GM23338 (cell line): ENCODE measurements around the gene B3GNT4.

Source experiments
- CTCF ChIP-seq, 2 experiments: fragments of 200-600 bp in 1 of 2; sonication (generic) in 1 of 2; conservative IDR thresholded peaks; 2 replicates each; pipeline versions ENCODE4 v1.5.1 to v1.6.1; 2016 to 2017; ENCODE audit warnings: antibody characterized with exemption in 2 of 2, low read depth in 2 of 2, mild to moderate bottlenecking in 2 of 2, moderate library complexity in 1 of 2
- EZH2 ChIP-seq: fragments of 200-600 bp; sonication (generic); IDR thresholded peaks from one replicate; pipeline ENCODE4 v1.8.0; 2017; ENCODE audit warnings: antibody characterized with exemption, mild to moderate bottlenecking, low read depth; ENCODE audit not compliant: unreplicated experiment
- ZNF114 ChIP-seq: fragments of 250-450 bp; sonication (Bioruptor Pico); IDR thresholded peaks from 2 replicates; pipeline ENCODE4 v1.5.0; 2020; ENCODE audit warnings: mild to moderate bottlenecking, moderate library complexity

DNA sequence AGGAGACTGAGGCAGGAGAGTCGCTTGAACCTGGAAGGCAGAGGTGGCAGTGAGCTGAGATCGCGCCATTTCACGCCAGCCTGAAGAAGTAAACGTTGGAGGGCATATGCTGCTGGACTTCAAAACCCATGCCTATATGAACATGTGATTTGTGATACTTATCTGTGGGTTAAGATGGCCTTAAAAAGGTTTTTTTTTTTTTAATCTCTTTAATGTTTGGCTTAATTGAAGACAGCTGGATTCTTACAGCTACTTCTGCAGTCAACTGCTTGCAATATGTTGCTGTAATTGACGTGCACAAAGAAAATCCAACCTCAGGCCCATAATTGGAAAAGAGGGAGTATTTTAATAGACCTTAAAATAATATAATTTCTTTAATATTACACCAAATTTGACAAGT, 1.5 kb upstream of the B3GNT4 start:
- TF ChIP-seq EZH2 (no peak), ZNF114 (CRISPR knock-in tag) (no peak), CTCF (conservative IDR thresholded peaks at IDR 0.05; ENCODE audit: low read depth in 2 of 2) (no peak)
